Tibial artery (tissue), 4 donors: ENCODE data around the gene CCDC50.

Experiments
- DNase-seq, 2 donors: peaks; one replicate each; pipeline ENCODE4 v3.0.0-alpha.2; 2019
- H3K27ac ChIP-seq, 2 donors: fragments of 200-600 bp; sonication (generic) in 1 of 2; 1 replicate in 1 of 2; 2 replicates in 1 of 2; pipeline ENCODE4 v1.5.1; 2018 to 2019; ENCODE audit warnings: mild to moderate bottlenecking in 1 of 2
- H3K27me3 ChIP-seq, 2 donors: fragments of 200-600 bp; sonication (generic) in 1 of 2; one replicate each; pipeline versions ENCODE4 v1.5.1 to v1.6.0; 2016 to 2019
- H3K36me3 ChIP-seq, 3 donors: fragments of 200-600 bp; sonication (generic) in 2 of 3; one replicate each; pipeline ENCODE4 v1.5.1; 2016 to 2019; ENCODE audit warnings: mild to moderate bottlenecking in 2 of 3
- H3K4me1 ChIP-seq, 4 donors: fragments of 200-600 bp; sonication (generic) in 2 of 4; 1 replicate in 3 of 4; 2 replicates in 1 of 4; pipeline ENCODE4 v1.5.1; 2016 to 2019
- H3K4me3 ChIP-seq, 2 donors: fragments of 200-600 bp; sonication (generic) in 1 of 2; 1 replicate in 1 of 2; 2 replicates in 1 of 2; pipeline ENCODE4 v1.5.1; 2018 to 2019; ENCODE audit warnings: mild to moderate bottlenecking in 2 of 2
- H3K9me3 ChIP-seq, 3 donors: fragments of 200-600 bp; sonication (generic) in 1 of 3; one replicate each; pipeline ENCODE4 v1.5.1; 2016 to 2019
- CTCF ChIP-seq, 2 experiments: fragments of 200-600 bp in 1 of 2; fragments of 450-650 bp in 1 of 2; IDR thresholded peaks; one replicate each; pipeline ENCODE4 v1.5.1; 2017 to 2019; ENCODE audit warnings: antibody characterized with exemption in 2 of 2, mild to moderate bottlenecking in 1 of 2, moderate library complexity in 1 of 2
- intact Hi-C: fragments of 100-400 bp; cut with DNase I; formaldehyde crosslinking; loops from one replicate; pipeline ENCODE4 v1.15.0; 2023; ENCODE audit warnings: low total_unique reads

Gene CCDC50

GRCh38 chr3:191338177-191338488, 8.9 kb downstream of the CCDC50 start:
- Histone ChIP-seq H3K27ac (peak overlapping the region; percentile 45 to 70), H3K36me3 (no peaks in the 10 kb centered on the region)
- intact Hi-C loops = no loop called here

GRCh38 chr3:191339316-191339917, 10.2 kb downstream of the CCDC50 start:
- Histone ChIP-seq H3K27me3 (no peaks in the 10 kb centered on the region), H3K4me3 (no peak overlapping the region), H3K36me3 (no peaks in the 10 kb centered on the region), H3K9me3 (no peaks in the 10 kb centered on the region), H3K4me1 (peaks cover 0 to 100% (median 47%) of the 10 kb centered on the region in 4 donors), H3K27ac (peak overlapping the region; percentile 9 to 70)
- DNase-seq = no peak
- intact Hi-C loops = no loop called here
- no peak for TF ChIP-seq CTCF (IDR thresholded peaks at IDR 0.05)

More at GRCh38 chr3:191338177-191338488, 8.9 kb downstream of the CCDC50 start:
- H3K4me3 ChIP-seq = no peak overlapping the region
- no peak for DNase-seq
- H3K4me1 ChIP-seq = peaks cover 0 to 98% (median 44%) of the 10 kb centered on the region in 4 donors
- no peaks in the 10 kb centered on the region for H3K9me3 ChIP-seq
- no peak for TF ChIP-seq CTCF (IDR thresholded peaks at IDR 0.05)
- no peaks in the 10 kb centered on the region for H3K27me3 ChIP-seq

GRCh38 chr3:191340351-191340750, 11.2 kb downstream of the CCDC50 start:
- Histone ChIP-seq H3K4me1 (peaks cover 0 to 100% (median 48%) of the 10 kb centered on the region in 4 donors), H3K36me3 (no peaks in the 10 kb centered on the region), H3K27ac (peak overlapping the region in 1 of 2 donors; percentile 70), H3K9me3 (no peaks in the 10 kb centered on the region), H3K4me3 (no peak overlapping the region), H3K27me3 (no peaks in the 10 kb centered on the region)
- no peak for DNase-seq
- no peak for TF ChIP-seq CTCF (IDR thresholded peaks at IDR 0.05)
- intact Hi-C loops = no loop called here

GRCh38 chr3:191340966-191341365, 11.8 kb downstream of the CCDC50 start:
- no peaks in the 10 kb centered on the region for H3K9me3 ChIP-seq
- no peak overlapping the region for H3K4me3 ChIP-seq
- no peak for DNase-seq
- H3K27me3 ChIP-seq = no peaks in the 10 kb centered on the region
- intact Hi-C loops = no loop called here
- no peaks in the 10 kb centered on the region for H3K36me3 ChIP-seq
- H3K27ac ChIP-seq = peak overlapping the region in 1 of 2 donors; percentile 52
- peaks cover 0 to 100% (median 49%) of the 10 kb centered on the region in 4 donors for H3K4me1 ChIP-seq
- TF ChIP-seq CTCF (IDR thresholded peaks at IDR 0.05) = no peak

- H3K4me1 ChIP-seq = peaks cover 0 to 99% (median 51%) of the 10 kb centered on the region in 4 donors
- intact Hi-C loops = no loop called here
- H3K27ac ChIP-seq = peak overlapping the region; percentile 34 to 52
- no peaks in the 10 kb centered on the region for H3K36me3 ChIP-seq
- no peaks in the 10 kb centered on the region for H3K9me3 ChIP-seq
- TF ChIP-seq CTCF (IDR thresholded peaks at IDR 0.05) = no peak
- no peaks in the 10 kb centered on the region for H3K27me3 ChIP-seq
- no peak overlapping the region for H3K4me3 ChIP-seq
- DNase-seq = no peak
Measured at GRCh38 chr3:191342006-191342405, 12.8 kb downstream of the CCDC50 start.

GRCh38 chr3:191342411-191342810, 13.2 kb downstream of the CCDC50 start:
- intact Hi-C loops = no loop called here
- no peak for DNase-seq
- Histone ChIP-seq H3K27ac (peak overlapping the region; percentile 34 to 52), H3K9me3 (no peaks in the 10 kb centered on the region), H3K27me3 (no peaks in the 10 kb centered on the region), H3K4me1 (peaks cover 0 to 99% (median 51%) of the 10 kb centered on the region in 4 donors), H3K36me3 (no peaks in the 10 kb centered on the region), H3K4me3 (no peak overlapping the region)
- no peak for TF ChIP-seq CTCF (IDR thresholded peaks at IDR 0.05)
